Stimulated activated CD4-positive, alpha-beta T cell treated with anti-CD3 and anti-CD28 coated beads, Interleukin-1b, Interleukin-23, amount 100 ng/mL, for 1 hour (primary cell): ENCODE results near the gene CHMP3.
"Not testable (repeated sequence)": the region's sequence is repeated elsewhere in the genome, so short reads cannot be mapped to it uniquely, and the experiment has no call there.

Source experiments
- DNase-seq, 2 donors: peaks; one replicate each; pipeline ENCODE4 v3.0.0-alpha.2; 2020; ENCODE audit warnings: low read depth in 2 of 2

The CHMP3 gene

DNA sequence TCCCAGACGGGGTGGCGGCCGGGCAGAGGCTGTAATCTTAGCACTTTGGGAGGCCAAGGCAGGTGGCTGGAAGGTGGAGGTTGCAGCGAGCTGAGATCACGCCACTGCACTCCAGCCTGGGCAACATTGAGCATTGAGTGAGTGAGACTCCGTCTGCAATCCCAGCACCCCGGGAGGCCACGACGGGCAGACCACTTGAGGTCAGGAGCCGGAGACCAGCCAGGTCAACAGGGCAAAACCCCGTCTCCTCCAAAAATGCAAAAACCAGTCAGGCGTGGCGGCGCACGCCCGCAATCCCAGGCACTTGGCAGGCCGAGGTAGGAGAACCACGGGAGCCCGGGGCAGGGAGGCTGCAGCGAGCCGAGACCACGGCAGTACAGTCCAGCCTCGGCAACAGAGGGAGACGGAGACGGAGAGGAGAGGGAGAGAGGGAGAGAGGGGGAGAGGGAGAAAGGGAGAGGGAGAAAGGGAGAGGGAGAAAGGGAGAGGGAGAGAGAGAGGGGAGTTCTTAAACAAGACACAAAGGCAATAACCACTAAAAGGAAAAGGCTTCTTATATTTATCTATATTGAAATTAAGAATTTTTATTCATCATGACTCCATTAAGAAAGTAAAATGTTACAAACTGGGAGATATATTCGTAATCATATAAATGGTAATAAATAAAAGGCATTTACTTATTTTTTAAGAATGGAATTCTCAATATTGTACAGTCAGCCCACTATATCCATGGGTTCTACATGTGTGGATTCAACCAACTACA lies 13.1 kb downstream of the CHMP3 start:
- not testable (repeated sequence) for DNase-seq

DNA sequence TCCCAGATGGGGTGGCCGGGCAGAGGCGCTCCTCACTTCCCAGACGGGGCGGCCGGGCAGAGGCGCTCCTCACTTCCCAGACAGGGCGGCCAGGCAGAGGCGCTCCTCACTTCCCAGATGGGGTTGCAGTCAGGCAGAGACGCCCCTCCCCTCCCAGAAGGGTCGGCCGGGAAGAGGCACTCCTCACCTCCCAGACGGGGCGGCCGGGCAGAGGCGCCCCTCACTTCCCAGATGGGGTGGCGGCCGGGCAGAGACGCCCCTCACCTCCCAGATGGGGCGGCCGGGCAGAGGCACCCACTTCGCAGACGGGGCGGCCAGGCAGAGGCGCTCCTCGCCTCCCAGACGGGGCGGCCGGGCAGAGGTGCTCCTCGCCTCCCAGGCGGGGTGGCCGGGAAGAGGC lies 13.8 kb downstream of the CHMP3 start:
- DNase-seq, result not testable (repeated sequence)

DNA sequence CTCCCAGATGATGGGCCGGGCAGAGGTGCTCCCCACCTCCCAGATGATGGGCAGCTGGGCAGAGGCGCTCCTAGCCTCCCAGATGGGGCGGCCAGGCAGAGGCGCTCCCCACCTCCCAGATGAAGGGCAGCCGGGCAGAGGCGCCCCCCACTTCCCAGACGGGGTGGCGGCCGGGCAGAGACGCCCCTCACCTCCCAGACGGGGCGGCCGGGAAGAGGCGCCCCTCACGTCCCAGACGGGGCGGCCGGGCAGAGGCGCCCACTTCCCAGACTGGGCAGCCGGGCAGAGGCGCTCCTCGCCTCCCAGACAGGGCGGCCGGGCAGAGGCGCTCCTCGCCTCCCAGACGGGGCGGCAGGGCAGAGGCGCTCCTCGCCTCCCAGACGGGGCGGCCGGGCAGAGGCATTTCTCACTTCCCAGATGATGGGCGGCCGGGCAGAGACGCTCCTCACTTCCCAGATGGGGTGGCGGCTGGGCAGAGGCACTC lies 14.3 kb downstream of the CHMP3 start:
- not testable (repeated sequence) for DNase-seq

DNA sequence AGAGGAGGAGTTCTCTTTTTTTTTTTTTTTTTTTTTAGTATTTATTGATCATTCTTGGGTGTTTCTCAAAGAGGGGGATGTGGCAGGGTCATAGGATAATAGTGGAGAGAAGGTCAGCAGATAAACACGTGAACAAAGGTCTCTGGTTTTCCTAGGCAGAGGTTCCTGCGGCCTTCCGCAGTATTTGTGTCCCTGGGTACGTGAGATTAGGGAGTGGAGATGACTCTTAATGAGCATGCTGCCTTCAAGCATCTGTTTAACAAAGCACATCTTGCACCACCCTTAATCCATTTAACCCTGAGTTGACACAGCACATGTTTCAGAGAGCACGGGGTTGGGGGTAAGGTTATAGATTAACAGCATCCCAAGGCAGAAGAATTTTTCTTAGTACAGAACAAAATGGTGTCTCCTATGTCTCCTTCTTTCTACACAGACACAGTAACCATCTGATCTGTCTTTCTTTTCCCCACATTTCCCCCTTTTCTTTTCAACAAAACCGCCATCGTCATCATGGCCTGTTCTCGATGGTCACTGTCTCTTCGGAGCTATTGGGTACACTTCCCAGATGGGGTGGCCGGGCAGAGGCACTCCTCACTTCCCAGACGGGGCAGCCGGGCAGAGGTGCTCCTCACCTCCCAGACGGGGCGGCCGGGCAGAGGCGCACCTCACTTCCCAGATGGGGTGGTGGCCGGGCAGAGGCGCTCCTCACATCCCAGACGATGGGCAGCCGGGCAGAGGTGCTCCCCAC lies 14.9 kb downstream of the CHMP3 start:
- DNase-seq, result not testable (repeated sequence)

DNA sequence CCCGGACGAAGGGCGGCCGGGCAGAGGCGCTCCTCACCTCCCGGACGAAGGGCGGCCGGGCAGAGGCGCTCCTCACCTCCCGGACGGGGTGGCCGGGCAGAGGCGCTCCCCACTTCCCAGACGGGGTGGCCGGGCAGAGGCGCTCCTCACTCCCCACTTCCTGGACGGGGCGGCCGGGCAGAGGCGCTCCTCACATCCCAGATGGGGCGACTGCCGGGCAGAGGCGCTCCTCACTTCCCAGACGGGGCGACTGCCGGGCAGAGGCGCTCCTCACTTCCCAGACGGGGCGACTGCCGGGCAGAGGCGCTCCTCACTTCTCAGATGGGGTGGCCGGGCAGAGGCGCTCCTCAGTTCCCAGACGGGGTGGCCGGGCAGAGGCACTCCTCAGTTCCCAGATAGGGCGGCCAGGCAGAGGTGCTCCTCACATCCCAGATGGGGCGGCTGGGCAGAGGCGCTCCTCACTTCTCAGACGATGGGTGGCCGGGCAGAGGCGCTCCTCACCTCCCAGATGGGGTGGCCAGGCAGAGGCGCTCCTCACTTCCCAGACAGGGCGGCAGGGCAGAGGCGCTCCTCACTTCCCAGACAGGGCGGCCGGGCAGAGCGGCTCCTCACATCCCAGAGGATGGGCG lies 17.8 kb downstream of the CHMP3 start:
- DNase-seq, result not testable (repeated sequence)

DNA sequence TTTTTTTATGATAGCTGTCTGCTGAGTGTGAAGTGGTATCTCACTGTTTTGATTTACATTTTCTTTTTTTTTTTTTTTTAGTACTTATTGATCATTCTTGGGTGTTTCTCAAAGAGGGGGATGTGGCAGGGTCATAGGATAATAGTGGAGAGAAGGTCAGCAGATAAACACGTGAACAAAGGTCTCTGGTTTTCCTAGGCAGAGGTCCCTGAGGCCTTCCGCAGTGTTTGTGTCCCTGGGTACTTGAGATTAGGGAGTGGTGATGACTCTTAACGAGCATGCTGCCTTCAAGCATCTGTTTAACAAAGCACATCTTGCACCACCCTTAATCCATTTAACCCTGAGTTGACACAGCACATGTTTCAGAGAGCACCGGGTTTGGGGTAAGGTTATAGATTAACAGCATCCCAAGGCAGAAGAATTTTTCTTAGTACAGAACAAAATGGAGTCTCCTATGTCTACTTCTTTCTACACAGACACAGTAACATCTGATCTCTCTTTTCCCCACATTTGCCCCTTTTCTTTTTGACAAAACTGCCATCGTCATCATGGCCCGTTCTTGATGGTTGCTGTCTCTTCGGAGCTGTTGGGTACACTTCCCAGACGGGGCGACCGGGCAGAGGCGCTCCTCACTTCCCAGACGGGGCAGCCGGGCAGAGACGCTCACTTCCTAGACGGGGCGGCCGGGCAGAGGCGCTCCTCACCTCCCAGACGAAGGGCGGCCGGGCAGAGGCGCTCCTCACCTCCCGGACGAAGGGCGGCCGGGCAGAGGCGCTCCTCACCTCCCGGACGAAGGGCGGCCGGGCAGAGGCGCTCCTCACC lies 18.8 kb downstream of the CHMP3 start:
- DNase-seq, result not testable (repeated sequence)

DNA sequence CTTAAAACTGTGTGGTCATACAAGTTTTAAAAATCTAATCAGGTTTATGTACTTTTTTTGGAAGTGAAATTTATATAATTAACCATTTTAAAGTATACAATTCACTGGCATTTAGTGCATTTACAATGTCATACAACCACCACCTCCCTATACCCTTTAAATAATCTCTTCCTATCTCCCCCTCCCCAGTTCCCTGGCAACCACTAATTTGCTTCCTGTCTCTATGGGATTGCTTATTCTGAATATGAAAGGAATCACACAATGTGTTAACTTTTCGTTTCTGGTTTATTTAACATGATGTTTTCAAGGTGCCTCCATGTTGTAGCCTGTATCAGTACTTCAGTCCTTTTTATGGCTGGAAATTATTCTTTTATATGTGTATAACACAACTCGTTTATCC lies 19.4 kb downstream of the CHMP3 start:
- no peak for DNase-seq

DNA sequence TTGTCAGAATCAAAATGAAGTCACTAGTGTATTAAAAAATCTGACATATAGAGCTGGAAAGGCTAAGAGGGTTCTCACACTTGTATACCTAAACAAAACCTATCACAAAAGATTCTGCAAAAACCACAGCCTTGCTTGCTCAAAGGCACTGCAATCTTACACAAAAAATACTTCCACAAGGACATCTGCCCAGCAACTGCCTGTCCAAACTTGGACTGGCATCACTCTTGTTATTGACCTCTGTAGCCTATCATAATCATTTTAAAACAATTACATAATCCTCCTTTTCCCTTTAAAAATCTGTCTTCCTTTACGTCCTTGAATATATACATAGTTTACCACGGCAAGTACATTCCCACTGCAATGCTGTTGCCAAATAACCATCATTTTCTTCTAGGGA lies 19.9 kb downstream of the CHMP3 start:
- no peak for DNase-seq

DNA sequence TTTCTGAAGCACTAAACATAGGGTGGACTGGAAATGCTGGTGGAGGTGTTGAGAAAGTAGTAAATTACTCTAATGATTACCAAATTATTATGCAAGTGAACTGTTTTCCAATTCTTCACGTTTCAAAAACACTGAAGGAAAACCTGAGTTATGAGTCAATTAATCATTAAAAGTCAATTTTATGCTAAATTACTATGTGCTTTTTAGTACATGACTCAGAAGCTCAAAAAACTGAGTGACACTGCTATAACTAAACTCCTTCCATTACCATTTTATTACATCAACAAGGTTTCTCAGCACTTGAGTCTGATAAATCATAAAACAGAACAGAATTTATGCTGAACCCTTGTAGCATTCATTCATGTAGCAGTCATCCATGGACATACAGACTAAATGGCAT lies 20.4 kb downstream of the CHMP3 start:
- DNase-seq, result no peak

DNA sequence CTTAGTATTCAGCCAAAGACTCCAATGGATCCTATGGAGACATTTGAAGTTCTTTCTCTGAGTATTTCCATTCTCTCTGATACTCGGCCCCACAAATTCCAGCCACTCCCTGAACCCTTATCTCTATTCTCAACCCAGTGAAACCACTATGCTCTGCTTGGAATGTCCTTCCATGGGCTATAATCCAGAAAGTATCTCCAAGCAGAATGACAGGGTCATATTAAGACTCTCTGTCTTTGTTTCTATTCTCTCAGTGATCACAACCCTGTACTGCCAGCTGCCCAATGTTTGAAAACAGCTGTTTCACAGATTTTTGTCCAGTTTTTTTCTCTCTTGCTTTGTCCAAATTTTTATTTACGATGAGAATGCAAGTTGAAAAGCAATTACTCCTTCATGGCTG lies 21.9 kb downstream of the CHMP3 start:
- DNase-seq, result no peak

DNA sequence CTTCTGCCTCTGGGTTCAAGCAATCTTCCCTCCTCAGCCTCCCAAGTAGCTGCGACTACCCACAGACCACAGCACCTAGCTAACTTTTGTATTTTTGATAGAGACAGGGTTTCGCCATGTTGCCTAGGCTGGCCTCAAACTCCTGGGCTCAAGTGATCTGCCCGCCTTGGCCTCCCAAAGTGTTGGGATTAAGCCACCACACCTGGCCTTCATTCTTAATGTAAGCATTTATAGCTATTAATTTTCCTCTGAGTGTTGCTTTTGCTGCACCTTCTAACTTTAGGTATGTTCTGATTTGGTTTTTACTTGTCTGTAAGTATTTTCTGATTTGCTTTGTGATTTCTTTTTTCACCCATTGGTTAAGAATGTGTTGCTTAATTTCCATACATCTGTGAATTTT lies 29.7 kb downstream of the CHMP3 start:
- DNase-seq, result no peak

DNA sequence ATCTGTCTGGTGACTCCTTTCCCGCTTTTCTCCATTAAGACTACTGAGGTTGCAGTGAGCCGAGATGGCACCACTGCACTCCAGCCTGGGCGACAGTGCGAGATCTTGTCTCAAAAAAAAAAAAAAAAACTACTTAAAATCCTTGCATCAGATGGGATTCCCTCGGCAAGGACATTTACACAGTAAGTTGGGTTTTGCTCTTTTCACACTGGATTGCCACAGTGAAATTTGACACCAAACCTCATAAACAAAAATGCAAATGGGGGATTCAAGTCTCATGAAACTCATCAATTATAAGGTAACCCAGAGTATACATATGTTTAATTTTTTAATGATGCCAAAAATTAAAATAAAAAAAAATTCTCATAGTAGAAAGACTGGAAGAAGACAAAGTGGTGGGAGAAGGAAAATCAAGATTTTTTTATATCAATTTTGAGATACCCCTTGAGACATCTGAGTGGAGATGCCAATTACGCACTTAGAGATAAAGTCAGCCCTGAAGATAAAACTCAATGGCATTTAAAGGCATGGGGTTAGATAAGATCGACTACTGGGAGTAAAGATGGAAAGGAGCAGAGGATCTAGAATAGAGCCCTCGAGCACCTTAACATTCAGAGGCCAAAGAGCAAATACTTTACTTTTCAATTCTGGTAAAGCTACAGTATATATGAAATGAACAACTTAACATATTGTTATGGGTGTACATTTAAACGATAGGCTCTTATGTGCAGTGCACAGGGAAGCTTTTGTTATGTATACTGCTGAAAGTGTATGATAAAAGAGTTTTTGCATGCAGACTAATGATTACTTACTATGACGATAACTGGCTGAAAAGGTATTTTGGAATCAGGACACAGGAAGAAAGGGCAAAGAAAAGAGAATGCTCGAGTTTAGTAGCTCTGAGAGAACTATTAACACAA lies 37.6 kb downstream of the CHMP3 start:
- no peak for DNase-seq

DNA sequence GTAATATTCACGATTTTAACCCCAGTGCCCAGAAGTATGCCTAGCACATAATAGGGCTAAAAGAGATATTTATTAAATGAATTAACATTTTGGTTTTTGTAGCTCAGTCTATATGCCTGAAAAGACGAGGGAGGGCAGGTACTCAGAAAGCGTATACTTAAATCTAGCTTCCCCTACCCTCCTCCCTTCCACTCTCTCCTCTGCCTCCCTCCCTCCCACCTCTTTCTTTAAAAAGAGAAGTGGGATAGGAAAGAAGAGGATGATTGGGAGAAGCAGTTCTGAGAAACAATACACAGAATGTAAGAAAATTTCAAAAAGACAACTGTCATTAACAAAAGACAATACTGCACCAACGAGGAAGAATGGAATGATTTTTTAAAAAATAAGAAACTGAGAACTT lies 39.8 kb downstream of the CHMP3 start:
- DNase-seq, result no peak

DNA sequence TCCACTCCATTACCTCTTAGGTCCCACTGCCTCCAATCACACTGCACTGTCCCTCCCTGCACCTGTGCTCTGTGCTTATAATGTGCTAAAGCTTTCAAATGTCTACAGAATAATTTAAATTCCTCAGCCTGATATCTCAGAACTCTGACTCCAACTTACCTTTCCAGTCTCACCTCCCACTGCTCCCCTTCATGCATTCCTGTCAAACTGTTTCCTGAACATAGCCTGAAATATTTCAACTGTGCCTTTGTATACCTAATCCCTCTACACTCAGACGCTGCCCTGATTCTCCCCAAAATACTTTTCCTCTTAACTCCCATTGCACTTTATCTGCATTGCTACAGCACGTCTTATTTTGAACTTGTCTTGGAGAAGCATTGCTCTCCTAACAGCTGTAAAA lies 40.5 kb downstream of the CHMP3 start:
- no peak for DNase-seq

DNA sequence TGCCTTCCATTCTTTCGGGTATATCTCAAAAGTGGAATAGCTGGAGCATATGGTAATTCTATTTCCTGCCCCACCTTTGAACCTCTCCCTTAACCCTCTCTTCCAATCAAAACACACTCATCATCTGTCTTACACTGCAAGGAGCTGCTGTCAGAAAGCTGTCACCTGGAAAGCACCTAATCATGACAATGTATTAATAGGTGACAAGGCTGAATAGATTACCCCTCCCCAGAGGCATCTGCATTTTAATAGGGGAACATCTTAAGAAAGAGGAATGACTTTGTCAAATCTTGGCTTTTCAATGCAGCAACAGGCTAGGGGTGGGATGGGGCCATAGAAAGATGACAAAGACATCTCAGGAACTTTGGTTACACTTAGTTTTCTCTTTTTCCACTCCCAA lies 41.3 kb downstream of the CHMP3 start:
- DNase-seq, result no peak

DNA sequence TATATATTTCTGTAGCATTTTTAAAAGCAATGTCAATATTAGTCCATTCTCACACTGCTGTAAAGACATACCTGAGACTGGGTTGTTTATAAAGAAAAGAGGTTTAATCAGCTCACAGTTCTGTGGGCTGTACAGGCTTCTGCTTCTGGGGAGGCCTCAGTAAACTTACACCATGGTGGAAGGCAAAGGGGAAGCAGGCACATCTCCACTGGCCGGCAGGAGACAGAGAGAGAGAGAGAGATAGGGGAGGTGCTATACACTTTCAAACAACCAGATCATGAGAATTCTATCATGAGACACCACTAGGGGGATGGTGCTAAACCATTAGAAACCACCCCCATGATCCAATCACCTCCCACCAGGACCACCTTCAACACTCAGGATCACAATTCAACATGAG lies 43.1 kb downstream of the CHMP3 start:
- no peak for DNase-seq

DNA sequence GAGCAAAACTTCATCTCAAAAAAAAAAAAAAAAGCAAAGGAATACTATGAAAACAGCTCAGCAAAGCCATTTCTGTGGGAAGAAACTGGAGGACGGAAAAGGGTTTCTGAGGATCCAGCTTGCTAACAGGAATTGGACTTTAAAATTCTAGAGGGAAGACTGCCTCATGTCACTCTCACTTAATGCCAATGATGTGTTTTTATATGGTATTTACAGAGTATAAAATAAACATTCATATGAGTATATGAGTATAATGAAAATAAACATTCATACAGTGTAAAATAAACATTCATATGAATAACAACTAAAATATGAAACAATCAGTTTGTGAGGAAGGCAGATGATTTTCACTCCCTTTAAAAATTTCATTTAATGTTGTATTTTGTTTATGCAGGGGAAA lies 43.9 kb downstream of the CHMP3 start:
- DNase-seq, result no peak

DNA sequence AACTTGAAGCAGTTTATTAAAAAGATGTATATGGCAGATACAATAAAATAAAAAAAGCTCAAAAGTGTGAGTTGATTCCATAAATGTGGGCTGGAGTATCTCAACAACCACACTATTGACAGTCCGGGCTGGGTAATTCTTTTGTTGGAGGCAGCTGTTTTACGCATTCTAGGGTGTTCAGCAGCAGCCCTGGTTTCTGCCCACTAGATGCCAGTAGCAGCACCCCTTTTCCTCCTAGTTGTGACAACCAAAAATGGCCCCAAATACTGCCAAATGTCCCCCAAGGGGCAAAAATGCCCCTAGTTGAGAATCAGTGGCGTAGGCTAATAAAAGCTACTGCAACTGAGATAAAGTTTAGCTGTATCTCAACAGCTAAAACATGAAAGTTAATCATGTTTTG lies 44.8 kb downstream of the CHMP3 start:
- peak in 1 of 2 donors; percentile 3 for DNase-seq

DNA sequence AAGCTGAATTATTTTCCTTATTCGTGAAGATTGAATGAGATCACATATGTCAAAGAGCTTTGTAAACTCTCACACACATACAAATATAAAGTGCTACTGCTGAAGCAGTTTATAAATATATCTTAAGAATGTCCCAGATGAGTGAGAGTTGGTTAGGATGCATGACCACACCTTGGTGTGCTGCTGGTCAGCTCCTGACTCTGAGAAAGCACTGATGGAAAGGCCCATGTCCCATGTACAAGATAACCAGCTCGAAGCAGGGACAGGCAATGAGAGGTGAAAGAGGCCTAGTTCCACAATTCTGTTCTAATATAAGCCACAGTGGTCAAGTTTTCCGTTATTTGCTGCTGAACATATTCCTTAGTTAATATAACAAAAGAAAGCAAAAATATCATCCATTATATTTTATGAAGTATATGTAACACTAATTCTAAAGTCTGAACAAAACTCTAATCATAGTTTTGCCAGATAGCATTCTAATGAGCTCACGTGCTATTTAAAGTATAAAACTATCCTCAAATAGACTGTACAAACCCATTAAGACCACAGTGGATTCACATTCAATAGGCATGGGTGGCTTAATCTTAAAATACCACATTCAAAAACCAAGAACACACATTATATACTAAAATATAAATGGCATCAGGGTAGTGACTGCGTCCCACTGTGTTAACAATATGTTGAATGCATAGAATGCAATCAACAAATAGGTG lies 49.1 kb downstream of the CHMP3 start:
- DNase-seq, result no peak

DNA sequence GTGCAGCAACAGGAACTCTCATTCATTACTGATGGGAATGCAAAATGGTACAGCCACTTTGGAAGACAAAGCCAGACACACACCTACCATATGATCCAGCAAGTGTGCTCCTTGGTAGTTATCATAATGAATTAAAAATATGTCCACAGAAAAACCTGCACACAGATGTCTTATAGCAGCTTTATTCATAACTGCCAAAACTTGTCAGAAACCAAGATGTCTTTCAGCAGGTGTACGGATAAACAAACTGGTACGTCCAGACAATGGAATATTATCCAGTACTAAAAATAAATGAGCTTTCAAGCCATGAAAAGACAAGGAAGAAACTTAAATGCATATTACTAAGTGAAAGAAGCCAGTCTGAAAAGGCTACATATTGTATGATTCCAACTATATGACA lies 50.4 kb downstream of the CHMP3 start:
- no peak for DNase-seq
